GM19099 (cell line): ENCODE results near the gene HDGFL2.

Experiments used
- POLR2A ChIP-seq: IDR thresholded peaks from 3 replicates; pipeline ENCODE4 v1.6.1; 2011; ENCODE audit warnings: low read depth; ENCODE audit not compliant: insufficient read length; ENCODE audit errors: extremely low read depth

HDGFL2 gene

DNA sequence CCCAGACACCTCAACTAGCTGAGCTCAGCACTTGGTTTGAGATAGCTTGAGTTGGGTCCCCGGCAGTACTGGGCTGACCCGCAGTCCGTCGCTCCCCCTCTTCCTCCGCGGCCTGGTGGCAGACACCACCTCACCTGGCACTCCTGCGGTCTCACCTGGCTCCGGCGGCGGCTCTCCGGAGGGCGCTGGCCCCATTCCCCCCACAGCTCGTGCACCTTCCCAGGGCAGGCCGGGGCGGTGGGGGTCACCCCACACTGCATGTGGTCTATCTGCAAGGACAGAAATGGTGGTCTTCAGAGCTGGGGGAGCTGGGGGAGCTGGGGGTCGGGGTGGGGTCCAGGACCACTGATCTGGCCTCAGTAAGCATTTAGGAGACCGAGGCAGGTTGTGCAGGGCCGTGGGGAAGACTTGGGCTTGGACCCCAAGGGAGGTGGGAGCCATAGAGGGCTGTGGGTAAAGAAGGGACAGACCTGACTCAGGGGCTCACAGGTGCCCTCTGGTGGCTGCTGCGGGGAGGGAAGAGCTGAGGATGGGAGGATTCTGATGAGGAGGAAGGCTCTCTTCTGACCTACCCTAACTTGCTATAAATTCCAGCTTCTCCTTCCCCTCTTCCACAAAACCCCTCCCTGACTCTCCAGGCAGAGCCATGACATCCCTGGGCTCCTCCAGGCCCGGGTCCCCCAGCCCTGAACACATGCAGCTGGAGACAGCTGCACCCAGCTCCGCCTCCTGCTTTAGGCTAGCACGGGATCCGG is 52.9 kb downstream of the HDGFL2 start:
- no peak for TF ChIP-seq POLR2A

DNA sequence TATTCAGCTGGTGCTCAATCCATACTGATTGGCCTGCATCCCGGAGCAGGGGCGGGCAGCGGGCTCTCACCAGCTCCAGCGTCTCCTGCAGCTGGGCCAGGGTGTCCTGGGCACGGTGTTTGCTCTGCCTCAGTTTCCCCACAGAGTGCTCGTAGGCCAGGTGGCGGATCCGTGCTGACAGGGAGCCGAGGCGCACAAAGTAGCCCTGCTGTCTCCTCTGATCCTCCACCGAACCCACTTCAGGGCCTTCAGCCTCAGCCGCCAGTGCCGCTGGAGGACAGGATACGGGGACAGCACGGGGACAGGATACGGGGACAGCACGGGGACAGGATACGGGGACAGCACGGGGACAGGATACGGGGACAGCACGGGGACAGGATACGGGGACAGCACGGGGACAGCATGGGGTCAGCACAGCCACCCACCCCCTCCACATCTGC is 53.5 kb downstream of the HDGFL2 start:
- no peak for TF ChIP-seq POLR2A

DNA sequence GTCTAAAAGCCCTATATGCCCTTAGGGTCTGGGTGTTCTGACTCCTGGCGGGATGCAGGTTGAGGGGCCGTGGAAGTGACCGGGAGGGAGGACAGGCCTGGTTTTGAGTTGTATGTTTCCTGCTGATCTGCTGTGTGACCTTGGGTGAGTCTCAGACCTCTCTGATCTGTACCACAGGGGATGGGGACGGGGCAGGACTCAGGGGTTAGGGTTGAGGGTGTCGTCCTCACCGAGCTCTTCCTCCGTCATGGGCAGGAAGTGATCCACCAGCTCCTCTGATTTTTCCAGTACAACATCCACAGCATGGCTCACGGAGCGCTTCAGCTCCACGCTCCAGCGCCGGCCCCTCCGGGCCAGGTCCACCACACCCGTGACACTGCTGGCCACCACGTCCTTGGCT is 56.7 kb downstream of the HDGFL2 start:
- no peak for TF ChIP-seq POLR2A

DNA sequence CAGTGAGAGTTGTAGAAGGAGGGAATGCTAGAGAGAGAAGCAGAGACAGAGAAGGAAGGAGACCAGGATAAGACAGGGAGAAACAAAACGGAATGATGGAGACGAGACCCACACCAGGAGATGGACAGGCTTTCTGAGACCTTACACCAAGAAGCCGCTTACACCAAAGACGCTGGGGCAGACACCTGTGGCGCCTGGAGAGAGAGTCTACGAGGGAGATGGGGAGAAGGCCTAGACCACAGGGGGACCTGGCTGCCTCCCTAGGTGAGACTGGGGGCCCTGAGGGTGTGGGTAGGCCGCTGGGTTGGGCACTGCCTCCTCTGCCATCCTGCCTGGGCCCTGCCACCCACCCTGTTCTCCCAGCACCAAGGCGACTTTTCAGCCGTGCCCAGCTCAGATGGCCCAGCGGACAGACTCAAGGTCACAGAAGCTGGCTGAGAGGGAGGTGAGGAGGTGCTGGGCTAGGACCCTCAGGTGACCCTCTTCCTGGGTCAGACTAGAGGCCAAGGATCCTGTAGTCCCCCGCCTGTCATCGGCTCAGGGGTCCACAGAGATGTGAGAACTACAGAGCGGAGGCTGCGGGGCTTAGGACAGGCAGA is 57.9 kb downstream of the HDGFL2 start:
- no peak for TF ChIP-seq POLR2A

DNA sequence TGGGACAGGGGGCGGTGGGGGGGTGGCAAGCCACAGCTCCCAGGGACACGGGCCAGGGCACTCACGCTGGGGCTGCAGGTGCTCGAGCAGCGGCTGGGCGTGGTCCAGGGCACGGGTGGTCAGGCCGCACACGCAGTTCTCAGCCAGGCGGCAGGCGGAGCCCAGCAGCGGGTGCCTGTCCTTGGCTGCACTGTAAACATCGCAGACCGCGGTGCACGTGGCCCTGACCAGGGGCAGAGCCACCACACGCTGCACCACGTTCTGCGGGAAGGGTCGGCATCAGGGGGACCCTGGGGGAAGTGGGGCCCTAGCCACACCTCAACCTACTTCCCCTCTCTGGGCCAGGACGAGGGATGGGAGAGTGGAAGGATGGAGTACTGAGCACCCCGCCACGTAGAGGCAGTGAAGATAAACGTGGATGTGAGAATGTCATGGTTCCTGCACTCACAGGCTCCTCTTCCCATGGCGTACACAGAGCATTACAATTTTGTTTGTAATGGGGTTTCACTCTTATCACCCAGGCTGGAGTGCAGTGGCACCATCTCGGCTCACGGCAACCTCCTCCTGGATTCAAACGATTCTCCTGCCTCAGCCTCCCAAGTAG is 59.6 kb downstream of the HDGFL2 start:
- TF ChIP-seq POLR2A: no peak

DNA sequence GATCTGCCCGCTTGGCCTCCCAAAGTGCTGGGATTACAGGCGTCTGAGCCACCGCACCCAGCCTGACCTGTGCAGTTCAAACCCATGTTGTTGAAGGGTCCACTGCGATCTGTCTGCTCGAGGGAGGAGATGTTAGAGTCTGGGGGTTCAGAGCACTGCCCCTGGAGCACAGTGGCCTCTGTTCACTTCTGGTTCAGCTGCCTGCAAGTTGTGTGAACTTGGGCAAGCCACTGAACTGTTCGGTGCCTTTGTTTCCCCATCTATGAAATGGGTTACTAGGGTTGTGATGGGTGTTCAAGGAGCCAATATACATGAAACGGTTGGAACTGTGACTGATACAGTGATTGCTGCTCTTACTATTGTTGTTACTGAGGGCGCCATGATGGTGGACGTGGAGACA is 61.2 kb downstream of the HDGFL2 start:
- TF ChIP-seq POLR2A: no peak

DNA sequence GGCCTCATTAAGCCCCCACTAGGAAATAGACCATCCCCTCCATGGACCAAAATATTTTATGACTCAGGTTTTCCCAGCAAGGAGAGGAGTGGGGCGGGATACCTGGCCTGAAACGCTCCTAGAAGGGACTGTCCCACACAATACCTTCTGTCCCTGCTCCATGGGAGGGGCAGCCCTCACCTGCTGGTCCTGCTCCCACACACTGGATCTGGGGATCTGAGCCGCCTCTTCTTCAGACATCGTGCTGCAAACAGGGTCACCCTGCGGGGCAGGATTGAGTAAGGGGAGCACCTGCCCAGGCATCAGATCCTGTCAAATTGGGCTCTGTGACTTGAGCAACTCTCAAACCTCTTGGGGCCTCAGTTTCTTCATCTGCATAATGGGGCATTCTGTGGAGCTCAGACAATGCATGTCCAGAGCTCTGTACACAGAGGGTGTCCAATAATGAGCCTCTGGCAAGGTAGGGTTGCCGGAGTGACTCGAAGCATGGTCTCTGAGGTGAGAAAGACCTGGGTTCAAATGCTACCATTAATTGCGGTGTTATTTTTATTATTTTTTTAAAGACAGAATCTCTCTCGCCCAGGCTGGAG is 61.8 kb downstream of the HDGFL2 start:
- no peak for TF ChIP-seq POLR2A

DNA sequence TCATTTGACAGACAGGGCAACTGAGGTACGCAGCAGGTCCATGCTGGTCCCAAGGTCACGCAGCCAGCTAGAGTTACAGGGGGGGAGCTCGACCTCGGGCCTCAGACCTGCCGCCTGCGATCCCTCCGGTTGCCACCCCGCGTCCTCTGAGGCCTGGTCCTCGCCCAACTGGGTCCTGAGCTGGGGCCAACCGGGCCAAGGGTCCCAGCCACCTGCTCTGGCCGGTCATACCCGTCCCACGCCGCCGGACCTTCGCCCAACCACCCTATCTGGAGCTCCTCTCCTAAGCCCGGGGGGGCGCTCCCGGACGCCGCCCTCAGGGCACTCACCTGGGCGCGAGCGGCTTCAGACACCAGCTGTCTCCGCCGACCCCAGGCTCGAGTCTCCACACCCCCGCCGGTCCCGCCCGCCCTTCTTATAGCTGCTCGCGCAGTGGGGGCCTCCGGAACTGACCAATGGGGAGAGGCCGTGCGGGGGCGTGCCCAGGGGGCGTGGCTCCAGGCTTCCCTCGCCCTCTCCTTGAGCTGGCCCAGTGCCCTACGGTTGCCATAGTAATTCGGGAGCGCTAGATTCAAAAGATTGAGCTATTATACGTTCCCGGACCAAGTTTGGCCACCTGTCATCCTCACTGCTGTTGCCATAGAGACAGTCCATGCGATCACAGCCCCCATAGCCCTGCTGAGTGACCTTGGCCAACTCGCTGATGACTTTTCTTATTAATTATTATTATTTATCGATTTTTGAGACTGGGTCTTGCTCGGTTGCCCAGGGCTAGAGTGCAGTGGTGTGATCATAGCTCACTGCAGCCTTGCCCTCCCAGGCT is 63.0 kb downstream of the HDGFL2 start, which contains the start of gene PLIN5:
Gene PLIN5, minus strand, starts transcription at position 389 of the 823 bp plus-strand sequence. CDS start 1,150 bp downstream, outside the sequence.
- TF ChIP-seq POLR2A: no peak

DNA sequence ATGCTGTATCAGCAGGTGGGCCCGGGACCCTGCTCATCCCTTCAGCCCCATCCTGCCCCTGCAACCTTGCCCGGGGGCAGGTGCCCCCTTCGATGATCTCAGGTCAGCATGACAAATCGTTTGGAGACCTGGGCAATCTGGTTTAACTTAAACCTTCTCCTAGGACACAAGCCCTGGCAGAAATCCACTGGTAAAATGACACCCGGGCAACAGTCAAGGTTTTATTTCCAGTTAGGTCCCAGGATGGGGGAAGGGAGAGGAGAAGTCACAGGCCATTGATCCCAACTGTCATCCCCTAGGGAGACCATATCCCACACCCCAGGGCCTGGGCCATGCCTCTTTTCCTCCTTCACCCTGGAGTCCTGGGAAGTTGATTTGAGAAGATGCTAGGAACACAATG is 64.7 kb downstream of the HDGFL2 start:
- TF ChIP-seq POLR2A: no peak

DNA sequence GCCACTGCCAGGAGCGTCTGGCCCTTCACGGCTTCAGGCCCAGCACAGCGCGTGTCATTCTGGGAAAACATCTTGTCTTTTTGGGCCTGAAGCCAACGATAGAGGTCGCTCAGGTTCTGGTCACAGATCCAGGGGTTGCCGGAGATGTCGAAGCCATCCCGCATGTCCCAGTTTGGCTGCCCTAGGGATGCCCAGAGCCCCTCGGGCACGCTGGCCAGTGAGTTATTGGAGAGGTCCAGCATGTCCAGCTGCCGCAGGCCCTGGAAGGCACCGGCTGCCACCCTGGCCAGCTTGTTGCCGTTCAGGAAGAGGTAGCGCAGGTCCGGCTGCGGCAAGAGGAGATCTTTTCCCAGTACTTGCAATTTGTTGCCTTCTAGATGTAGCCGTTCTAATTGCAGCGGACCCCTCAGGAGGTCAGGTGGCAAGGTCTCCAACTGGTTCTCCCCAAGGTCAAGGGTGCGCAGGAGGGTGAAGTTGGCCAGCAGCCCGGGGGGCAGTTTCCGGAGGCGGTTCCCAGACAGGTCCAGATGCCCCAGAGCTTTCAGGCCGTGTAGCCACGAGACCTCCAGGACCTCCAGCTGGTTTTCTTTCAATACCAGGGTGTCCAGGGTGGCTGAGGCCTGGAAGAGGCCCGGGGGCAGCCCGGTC is 66.0 kb downstream of the HDGFL2 start:
- TF ChIP-seq POLR2A: no peak

DNA sequence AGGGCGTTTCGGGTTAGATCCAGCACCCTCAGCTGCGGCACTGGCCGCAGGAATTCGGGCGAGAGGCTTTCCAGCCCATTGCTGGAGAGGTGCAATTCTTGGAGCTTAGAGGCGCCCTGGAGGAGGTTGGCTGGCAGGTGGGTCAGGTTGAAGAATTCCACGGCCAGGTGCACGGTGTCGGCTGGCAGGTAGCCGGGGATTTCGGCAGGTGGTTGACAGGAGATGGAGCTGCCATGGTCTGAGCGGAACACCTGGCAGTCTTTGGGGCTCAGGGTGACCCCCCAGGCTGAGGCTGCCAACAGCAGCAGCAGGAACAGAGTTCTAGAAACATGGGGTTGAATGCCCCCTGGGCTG is 66.5 kb downstream of the HDGFL2 start:
- no peak for TF ChIP-seq POLR2A

DNA sequence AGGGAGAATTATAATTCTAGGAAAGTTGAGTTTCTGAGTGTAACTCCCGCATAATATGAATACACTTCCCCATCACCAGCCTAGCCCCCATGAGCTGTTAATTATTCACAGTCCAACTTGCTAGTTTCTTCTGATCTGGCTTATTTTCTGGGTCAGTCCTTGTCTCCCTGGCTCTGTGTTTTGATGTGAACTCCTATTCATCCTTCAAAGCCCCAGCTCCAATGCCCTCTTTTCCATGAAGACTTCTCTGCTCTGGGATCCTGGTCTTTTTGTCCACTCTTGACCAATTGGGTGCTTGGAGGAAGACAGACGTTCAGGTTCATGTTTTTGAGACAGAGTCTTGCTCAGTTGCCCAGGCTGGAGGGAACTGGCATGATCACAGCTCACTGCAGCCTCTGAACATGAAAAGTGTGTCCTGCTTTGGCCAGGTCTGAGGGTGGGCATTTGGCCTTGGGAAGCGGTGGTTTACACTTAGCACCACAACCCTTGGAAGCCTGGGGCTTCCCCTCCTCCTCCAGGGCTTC is 67.1 kb downstream of the HDGFL2 start:
- TF ChIP-seq POLR2A: no peak

DNA sequence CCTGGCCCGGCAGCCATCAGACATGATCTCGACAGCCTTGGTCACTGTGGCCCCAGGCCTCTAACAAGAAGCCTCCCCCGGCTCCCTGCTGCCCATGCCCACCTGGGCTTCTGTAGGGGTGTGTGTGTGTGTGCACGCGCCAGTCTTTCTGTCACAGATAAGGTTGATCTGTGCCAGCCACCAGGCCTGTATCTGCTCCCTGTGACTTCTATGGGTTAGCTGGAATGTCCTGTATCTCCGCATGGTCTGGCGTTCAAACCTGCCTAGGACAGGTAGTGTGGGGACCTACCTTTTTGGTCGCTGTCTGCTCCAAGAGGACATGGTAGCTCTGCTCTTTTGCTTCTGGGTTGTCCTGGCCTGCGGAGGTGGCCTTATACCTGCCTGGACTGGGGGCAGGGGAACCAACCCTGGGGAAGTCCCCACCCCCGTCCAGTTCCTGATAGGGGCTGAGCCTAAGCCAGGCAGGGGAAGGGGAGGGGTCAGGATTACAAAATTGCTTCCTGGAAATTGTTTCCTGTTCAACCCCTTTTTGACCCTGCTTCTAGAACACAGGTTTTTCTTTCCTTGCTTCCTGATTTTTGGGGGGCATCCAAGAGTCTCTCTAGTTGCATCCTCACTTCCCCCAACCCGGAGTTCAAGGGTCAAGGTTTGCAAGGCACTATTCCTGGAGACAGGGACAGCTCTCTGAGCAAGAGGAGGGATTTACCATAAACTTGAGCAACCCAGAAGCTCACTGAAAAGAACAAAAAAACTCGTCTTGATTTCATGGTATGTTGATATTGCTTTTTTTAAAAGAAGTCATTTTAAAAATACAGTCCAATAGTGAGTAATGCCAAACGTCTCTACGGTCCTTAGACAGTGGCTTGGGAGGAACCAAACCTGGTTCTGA is 67.8 kb downstream of the HDGFL2 start, which contains the start of gene LRG1:
Gene LRG1, minus strand, starts transcription at position 344 of the 889 bp plus-strand sequence. Its CDS starts 23 bp downstream, at position 321.
- peak; percentile 57 for TF ChIP-seq POLR2A
